A549 (cell line): Measurements from ENCODE around the gene TMEM14A.
"Not testable (repeated sequence)": the region's sequence is repeated elsewhere in the genome, so short reads cannot be mapped to it uniquely, and the experiment has no call there.

Experiments used
- EP300 ChIP-seq, 2 experiments: fragments of >200 bp; sonication (Bioruptor Twin); formaldehyde crosslinking; IDR thresholded peaks; 2 replicates in 1 of 2; 3 replicates in 1 of 2; pipeline ENCODE4 v1.6.1; 2016 to 2017
- KDM1A ChIP-seq: fragments of 200-600 bp; sonication (generic); IDR thresholded peaks from 2 replicates; pipeline ENCODE4 v1.6.1; 2016; ENCODE audit warnings: low read depth, mild to moderate bottlenecking
- MAX ChIP-seq: IDR thresholded peaks from 2 replicates; pipeline ENCODE4 v1.6.1; 2012
- MAZ ChIP-seq: fragments of 150-350 bp; IDR thresholded peaks from 2 replicates; pipeline ENCODE4 v1.6.1; 2014; ENCODE audit warnings: antibody characterized with exemption, low read depth, low read length, borderline replicate concordance
- POLR2A ChIP-seq: IDR thresholded peaks from 2 replicates; pipeline ENCODE4 v1.6.1; 2012; ENCODE audit warnings: mild to moderate bottlenecking, low read length
- ZFP36 ChIP-seq: fragments of 450-650 bp; IDR thresholded peaks from 2 replicates; pipeline ENCODE4 v1.6.1; 2014; ENCODE audit warnings: borderline replicate concordance; ENCODE audit not compliant: partially characterized antibody
- TF ChIP-seq, protein P1 (sequence below): fragments of >200 bp; sonication (Bioruptor Twin); formaldehyde crosslinking; IDR thresholded peaks from 3 replicates; pipeline ENCODE4 v1.5.1; 2016
- TF ChIP-seq, protein P2 (sequence below): fragments of 450-650 bp; IDR thresholded peaks from 2 replicates; pipeline ENCODE4 v1.6.1; 2014; ENCODE audit warnings: antibody characterized with exemption
- TF ChIP-seq, protein P3 (sequence below): fragments of 200-600 bp; sonication (generic); IDR thresholded peaks from 2 replicates; pipeline ENCODE4 v1.6.1; 2016; ENCODE audit warnings: antibody characterized with exemption, mild to moderate bottlenecking, moderate library complexity
- TF ChIP-seq, protein P4 (sequence below): fragments of 150-350 bp; IDR thresholded peaks from 2 replicates; pipeline ENCODE4 v1.6.1; 2014; ENCODE audit warnings: low read depth, mild to moderate bottlenecking, low read length

GRCh38 chr6:52655941-52656340, 15.0 kb upstream of the TMEM14A start:
- TF ChIP-seq, protein P1, sequence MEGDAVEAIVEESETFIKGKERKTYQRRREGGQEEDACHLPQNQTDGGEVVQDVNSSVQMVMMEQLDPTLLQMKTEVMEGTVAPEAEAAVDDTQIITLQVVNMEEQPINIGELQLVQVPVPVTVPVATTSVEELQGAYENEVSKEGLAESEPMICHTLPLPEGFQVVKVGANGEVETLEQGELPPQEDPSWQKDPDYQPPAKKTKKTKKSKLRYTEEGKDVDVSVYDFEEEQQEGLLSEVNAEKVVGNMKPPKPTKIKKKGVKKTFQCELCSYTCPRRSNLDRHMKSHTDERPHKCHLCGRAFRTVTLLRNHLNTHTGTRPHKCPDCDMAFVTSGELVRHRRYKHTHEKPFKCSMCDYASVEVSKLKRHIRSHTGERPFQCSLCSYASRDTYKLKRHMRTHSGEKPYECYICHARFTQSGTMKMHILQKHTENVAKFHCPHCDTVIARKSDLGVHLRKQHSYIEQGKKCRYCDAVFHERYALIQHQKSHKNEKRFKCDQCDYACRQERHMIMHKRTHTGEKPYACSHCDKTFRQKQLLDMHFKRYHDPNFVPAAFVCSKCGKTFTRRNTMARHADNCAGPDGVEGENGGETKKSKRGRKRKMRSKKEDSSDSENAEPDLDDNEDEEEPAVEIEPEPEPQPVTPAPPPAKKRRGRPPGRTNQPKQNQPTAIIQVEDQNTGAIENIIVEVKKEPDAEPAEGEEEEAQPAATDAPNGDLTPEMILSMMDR = not testable (repeated sequence)
- TF ChIP-seq KDM1A; EP300 (IDR thresholded peaks at IDR 0.05); ZFP36; MAX; MAZ; POLR2A: not testable (repeated sequence)
- TF ChIP-seq, protein P2, sequence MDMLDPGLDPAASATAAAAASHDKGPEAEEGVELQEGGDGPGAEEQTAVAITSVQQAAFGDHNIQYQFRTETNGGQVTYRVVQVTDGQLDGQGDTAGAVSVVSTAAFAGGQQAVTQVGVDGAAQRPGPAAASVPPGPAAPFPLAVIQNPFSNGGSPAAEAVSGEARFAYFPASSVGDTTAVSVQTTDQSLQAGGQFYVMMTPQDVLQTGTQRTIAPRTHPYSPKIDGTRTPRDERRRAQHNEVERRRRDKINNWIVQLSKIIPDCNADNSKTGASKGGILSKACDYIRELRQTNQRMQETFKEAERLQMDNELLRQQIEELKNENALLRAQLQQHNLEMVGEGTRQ = not testable (repeated sequence)
- TF ChIP-seq, protein P3, sequence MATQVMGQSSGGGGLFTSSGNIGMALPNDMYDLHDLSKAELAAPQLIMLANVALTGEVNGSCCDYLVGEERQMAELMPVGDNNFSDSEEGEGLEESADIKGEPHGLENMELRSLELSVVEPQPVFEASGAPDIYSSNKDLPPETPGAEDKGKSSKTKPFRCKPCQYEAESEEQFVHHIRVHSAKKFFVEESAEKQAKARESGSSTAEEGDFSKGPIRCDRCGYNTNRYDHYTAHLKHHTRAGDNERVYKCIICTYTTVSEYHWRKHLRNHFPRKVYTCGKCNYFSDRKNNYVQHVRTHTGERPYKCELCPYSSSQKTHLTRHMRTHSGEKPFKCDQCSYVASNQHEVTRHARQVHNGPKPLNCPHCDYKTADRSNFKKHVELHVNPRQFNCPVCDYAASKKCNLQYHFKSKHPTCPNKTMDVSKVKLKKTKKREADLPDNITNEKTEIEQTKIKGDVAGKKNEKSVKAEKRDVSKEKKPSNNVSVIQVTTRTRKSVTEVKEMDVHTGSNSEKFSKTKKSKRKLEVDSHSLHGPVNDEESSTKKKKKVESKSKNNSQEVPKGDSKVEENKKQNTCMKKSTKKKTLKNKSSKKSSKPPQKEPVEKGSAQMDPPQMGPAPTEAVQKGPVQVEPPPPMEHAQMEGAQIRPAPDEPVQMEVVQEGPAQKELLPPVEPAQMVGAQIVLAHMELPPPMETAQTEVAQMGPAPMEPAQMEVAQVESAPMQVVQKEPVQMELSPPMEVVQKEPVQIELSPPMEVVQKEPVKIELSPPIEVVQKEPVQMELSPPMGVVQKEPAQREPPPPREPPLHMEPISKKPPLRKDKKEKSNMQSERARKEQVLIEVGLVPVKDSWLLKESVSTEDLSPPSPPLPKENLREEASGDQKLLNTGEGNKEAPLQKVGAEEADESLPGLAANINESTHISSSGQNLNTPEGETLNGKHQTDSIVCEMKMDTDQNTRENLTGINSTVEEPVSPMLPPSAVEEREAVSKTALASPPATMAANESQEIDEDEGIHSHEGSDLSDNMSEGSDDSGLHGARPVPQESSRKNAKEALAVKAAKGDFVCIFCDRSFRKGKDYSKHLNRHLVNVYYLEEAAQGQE = not testable (repeated sequence)
- TF ChIP-seq, protein P4, sequence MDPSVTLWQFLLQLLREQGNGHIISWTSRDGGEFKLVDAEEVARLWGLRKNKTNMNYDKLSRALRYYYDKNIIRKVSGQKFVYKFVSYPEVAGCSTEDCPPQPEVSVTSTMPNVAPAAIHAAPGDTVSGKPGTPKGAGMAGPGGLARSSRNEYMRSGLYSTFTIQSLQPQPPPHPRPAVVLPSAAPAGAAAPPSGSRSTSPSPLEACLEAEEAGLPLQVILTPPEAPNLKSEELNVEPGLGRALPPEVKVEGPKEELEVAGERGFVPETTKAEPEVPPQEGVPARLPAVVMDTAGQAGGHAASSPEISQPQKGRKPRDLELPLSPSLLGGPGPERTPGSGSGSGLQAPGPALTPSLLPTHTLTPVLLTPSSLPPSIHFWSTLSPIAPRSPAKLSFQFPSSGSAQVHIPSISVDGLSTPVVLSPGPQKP = not testable (repeated sequence)
